ENCODE measurements around the gene PCBP4. TPM values are rescaled to one million over a fixed set of nuclear protein-coding genes. Genes with fewer than 3 reads are reported as not detected.
"Not testable (repeated sequence)": the region's sequence is repeated elsewhere in the genome, so short reads cannot be mapped to it uniquely, and the experiment has no call there.

Gene PCBP4
- total RNA-seq, 1 donor from 2014 or later, result 16.7 TPM

- DNase-seq (ENCODE audit: low read depth in 2 of 2), result no peak
These were observed 26.4 kb downstream of the PCBP4 start for GRCh38 chr3:51940648-51941462.

- no peak for DNase-seq (ENCODE audit: low read depth in 2 of 2)
These were observed 28.4 kb downstream of the PCBP4 start for GRCh38 chr3:51938780-51939425.

- DNase-seq (ENCODE audit: low read depth in 2 of 2), result no peak
These were observed 29.4 kb downstream of the PCBP4 start for GRCh38 chr3:51937611-51938450.

- DNase-seq (ENCODE audit: low read depth in 2 of 2), result no peak
These were observed 30.2 kb downstream of the PCBP4 start for GRCh38 chr3:51937014-51937413.

- DNase-seq (ENCODE audit: low read depth in 2 of 2), result no peak
These were observed 31.1 kb downstream of the PCBP4 start for GRCh38 chr3:51935886-51936755.

GRCh38 chr3:51934991-51935885 is 32.0 kb downstream of the PCBP4 start:
- DNase-seq (ENCODE audit: low read depth in 2 of 2), result no peak

GRCh38 chr3:51934139-51934850 is 33.0 kb downstream of the PCBP4 start:
- no peak for DNase-seq (ENCODE audit: low read depth in 2 of 2)

- DNase-seq (ENCODE audit: low read depth in 2 of 2), result no peak
These were observed 33.6 kb downstream of the PCBP4 start for GRCh38 chr3:51933471-51934138.

GRCh38 chr3:51932471-51933370 is 34.5 kb downstream of the PCBP4 start:
- DNase-seq (ENCODE audit: low read depth in 2 of 2), result no peak

- DNase-seq (ENCODE audit: low read depth in 2 of 2), result no peak
These were observed 35.5 kb downstream of the PCBP4 start for GRCh38 chr3:51931756-51932155.

GRCh38 chr3:51930439-51930838 is 36.8 kb downstream of the PCBP4 start:
- no peak for DNase-seq (ENCODE audit: low read depth in 2 of 2)

- DNase-seq (ENCODE audit: low read depth in 2 of 2), result no peak
These were observed 37.7 kb downstream of the PCBP4 start for GRCh38 chr3:51929420-51930003.

GRCh38 chr3:51928981-51929380 is 38.3 kb downstream of the PCBP4 start:
- DNase-seq (ENCODE audit: low read depth in 2 of 2), result not testable (repeated sequence)

GRCh38 chr3:51928438-51928837 is 38.8 kb downstream of the PCBP4 start:
- no peak for DNase-seq (ENCODE audit: low read depth in 2 of 2)

- DNase-seq (ENCODE audit: low read depth in 2 of 2), result no peak
These were observed 39.9 kb downstream of the PCBP4 start for GRCh38 chr3:51927061-51927977.

- no peak for DNase-seq (ENCODE audit: low read depth in 2 of 2)
These were observed 46.1 kb downstream of the PCBP4 start for GRCh38 chr3:51921081-51921578.

Measured in dermis microvascular lymphatic vessel endothelial cell (primary cell).